GM18508 (cell line): ENCODE results near the gene ASXL1.
"Not testable (repeated sequence)": the region's sequence is repeated elsewhere in the genome, so short reads cannot be mapped to it uniquely, and the experiment has no call there.

Source experiments
- ATAC-seq: cut with Tn5 transposase; IDR thresholded peaks from one replicate; pipeline ENCODE4 v1.9.1; 2021; ENCODE audit warnings: moderate number of reproducible peaks; ENCODE audit not compliant: insufficient read depth, unreplicated experiment

ASXL1 gene

DNA sequence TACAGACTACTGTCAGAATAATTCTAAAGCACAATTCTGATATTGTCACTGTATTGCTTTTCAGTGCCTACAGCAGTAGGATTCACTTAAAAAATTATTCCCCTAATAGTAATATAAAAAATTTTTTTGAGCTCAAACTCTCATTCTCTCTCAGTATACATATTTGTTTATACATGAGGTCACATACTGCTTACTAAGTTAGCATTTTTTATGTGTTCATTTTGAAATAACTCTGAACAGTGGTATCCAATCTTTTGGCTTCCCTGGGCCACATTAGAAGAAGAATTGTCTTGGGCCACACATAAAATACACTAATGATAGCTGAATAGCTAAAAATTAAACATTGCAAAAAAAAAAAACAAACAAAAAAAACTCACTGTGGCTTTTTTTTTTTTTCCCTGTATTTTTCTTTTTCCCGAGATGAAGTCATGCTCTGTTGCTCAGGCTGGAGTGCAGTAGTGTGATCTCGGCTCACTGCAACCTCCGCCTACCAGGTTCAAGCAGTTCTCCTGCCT, 38.6 kb downstream of the ASXL1 start:
- ATAC-seq: no peak

DNA sequence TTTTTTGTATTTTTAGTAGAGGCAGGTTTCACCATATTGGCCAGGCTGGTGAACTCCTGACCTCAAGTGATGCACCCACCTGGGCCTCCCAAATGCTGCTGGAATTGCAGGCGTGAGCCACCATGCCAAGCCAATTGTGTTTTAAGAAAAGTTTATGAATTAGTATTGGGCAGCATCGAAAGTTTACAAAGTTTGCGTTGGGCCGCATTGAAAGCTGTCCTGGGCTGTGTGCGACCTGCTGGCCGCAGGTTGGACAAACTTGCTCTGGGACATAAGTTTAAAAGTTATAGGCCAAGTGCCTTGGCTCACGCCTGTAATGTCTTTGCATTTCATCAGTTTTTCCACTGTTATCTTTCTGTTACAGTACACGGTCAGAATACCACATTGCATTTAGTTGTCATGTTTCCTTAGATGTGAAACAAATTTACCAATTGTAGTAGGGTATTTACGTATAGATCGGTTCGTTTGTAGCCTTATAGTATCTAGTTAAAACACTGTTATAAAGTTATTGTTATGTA, 39.5 kb downstream of the ASXL1 start:
- ATAC-seq: no peak

DNA sequence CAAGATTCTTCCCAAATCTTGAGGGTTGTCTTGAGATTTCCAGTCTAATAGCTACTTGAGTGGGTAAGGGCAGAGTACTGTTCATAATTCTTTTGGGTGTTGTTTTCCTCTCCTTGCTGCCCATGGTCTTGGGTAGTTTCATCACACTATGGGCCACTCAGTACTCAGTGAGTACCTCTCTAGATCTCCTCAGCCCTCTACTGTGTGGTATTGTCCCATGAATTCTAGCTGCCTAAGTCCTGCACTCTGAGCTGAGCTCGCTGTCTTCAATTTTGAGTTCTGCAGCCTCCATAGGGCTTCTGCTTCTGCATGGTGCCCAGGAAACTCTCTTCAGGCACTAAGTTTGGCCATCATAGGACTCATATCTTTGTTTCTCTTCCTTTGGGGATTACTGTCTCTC, 42.3 kb downstream of the ASXL1 start:
- no peak for ATAC-seq

DNA sequence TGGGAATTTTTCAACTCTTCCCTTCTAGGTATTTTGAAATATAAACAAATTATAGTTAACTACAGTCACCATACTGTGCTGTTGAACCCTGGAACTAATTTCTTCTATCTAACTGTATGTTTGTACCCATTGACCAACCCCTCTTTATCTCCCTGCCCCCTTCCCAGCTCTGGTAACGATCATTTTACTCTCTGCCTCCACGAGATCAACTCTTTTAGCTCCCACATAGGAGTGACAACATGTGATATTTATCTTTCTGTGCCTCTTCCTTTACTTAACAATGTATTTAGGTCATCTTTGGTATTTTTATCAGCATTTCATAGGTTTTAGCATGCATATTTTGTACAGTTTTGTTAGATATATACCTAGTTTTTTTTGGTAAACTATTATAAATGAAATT, 45.9 kb downstream of the ASXL1 start:
- no peak for ATAC-seq

DNA sequence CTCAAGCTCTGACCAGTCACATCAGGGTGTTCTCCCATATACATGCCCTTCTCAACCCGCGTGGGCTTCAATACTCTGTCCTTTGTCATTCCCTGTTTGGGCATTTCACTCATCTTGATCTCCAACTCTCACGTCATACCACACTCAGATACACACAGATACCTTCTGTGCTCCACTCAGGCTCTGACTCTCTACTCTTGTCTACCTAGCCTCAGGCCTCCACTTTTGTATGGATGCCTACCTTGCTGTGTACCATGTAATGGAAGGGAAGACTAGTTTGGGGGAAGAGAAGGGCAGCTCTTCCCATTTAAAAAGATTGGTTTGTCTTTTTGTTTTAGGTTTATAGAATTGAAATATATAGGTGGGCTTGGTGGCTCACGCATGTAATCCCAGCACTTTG, 48.6 kb downstream of the ASXL1 start:
- ATAC-seq: no peak

DNA sequence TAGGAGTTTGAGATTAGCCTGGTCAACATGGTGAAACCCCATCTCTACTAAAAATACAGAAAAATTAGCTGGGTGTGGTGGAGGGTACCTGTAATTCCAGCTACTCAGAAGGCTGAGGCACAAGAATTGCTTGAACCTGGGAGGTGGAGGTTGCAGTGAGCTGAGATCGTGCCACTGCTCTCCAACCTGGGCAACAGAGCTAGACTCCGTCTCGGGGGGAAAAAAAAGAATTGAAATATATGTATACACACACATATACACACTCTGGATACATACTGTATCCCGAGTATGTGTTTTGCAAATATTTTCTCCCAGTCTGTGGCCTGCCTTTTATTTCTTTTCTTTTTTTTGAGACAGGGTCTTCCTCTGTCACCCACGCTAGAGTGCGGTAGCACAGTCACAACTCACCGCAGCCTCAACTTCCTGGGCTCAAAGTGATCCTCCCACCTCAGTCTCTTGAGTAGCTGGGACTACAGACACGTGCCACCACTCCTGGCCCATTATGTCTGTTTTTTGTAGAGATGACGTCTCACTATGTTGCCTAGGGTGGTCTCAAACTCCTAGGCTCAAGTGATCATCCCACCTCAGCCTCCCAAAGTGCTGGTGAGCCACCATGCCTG, 49.1 kb downstream of the ASXL1 start:
- not testable (repeated sequence) for ATAC-seq

DNA sequence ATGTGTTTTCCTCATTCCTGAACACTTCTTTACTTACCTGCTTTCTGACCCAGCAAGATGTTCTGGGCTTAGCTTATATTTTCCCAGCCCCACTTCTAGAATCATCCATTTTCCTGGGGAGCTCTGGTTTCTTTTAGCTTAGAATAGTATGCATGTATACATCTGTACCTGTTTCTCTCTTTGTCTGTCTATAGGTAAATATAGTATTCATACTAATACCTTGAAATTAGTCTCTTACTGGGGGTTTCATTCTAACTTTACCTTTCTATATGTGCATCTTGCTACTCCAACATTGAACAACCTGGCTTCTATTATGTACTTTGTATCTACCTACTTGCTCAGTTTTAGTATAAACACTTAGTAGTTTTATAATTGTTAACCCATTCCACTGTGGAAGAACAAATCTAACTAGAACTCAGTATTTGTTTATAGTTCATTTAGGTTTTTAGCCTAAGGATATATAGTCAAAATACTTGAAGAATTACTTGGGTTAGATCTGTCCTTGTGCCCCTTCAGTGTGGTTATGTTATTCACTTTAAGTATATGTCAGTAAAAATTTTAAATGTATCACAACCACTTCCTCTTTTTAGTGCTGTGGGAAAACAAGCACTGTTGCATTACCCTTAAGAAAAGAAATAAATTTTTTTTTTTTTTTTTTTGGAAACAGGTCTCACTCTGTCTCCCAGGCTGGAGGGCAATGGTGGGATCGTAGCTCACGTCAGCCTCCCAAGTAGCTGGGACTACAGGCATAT, 54.0 kb downstream of the ASXL1 start:
- ATAC-seq: no peak

DNA sequence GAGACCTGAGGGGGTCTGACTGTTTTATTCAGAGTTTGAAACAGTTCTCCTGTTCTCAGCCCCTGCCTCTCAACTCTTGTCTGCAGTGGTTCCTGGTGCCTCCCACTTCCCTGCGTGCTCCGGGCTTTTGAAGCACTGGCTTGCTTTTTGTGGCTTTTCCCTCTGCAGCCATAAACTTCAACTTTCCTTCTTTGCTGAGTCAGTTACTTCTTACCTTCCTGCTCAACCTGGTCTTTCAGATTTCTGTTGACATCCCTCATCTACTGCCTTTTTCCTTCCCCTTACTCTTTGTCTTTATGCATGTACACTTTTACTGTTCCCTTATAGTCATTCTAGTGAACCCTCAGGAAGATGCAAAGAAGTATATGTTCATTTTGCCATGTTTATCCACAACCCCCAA, 57.4 kb downstream of the ASXL1 start:
- ATAC-seq: no peak

DNA sequence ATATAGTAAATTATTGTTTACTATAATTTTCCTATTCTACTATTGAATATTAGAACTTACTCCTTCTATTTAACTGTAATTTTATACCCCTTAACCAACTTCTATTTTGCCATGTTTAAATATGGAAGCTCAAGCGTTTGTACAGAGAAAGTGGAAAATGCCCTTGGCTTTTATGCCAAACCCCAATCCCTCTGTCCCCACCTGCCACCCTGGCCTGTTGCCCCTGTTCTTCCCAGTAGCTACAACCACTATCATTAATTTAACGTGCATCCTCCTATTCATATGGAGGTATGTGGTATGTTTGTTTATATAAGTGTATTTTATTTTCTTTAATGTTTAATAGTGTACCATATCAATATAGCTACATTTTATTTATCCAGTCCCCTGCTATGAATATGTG, 58.1 kb downstream of the ASXL1 start:
- ATAC-seq: no peak

DNA sequence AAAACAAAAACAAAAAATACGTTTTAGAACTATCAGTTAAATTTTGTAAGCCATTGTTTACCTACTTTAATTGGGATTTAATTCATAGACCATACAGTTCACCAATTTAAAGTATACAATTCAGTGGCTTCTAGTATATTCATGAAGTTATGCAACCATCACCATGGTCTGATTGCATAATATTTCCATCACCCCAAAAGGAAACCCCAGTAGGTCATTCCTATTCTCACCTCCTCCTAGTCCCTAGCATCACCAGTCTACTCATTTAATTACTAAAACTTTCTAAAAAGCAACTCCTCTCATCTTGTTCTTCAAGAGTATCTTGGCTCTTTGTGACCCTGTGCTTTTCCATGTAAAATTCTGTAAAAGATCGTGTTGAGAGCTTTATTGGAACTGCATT, 60.2 kb downstream of the ASXL1 start:
- ATAC-seq: no peak

DNA sequence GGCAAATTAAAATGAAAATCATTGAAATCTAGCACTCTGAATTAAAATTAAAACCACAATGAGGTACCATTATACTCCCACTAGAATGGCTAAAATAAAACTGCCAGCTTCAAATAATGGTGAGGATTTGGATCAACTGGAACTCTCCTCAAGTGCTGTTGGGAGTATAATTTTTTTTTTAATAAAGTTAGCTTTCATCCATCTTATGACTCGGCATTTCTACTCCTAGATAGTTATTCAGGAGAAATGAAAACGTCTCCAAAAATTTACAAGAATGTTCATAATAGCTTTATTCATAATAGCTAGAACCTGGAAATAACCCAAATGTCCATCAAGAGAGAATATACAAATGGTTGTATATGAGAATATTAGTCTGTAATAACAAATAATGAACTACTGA, 63.2 kb downstream of the ASXL1 start:
- no peak for ATAC-seq

DNA sequence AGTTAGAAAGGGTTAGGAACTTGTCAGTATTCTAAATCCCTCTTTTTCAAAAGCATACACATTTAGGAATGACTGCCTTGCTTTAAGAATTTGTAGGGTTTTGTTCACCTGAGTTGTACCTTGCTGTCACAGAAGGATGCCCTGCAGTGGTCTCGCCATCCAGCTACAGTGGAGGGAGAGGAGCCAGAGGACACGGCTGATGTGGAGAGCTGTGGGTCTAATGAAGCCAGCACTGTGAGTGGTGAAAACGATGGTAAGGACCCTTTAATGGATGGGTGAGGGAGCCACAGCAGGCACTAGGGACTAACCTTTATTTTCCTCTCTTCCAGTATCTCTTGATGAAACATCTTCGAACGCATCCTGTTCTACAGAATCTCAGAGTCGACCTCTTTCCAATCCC, 69.9 kb downstream of the ASXL1 start:
- ATAC-seq: no peak

DNA sequence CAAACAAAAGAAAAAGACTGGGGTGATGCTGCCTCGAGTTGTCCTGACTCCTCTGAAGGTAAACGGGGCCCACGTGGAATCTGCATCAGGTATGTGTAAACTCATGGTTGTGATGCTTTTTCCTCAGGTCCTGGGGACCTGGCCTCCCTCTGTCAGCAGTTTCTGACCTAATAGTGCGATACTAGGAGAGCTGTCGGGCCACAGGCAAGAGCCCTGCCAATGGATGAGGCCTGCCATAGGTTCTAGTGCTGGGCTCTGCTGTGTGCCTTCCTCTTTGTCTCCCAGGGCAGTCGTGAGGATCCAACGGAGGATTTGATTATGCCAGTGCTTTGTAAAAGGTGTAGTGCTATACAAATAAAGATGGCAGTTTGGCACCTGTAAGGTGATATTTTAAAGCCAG, 71.2 kb downstream of the ASXL1 start:
- no peak for ATAC-seq

DNA sequence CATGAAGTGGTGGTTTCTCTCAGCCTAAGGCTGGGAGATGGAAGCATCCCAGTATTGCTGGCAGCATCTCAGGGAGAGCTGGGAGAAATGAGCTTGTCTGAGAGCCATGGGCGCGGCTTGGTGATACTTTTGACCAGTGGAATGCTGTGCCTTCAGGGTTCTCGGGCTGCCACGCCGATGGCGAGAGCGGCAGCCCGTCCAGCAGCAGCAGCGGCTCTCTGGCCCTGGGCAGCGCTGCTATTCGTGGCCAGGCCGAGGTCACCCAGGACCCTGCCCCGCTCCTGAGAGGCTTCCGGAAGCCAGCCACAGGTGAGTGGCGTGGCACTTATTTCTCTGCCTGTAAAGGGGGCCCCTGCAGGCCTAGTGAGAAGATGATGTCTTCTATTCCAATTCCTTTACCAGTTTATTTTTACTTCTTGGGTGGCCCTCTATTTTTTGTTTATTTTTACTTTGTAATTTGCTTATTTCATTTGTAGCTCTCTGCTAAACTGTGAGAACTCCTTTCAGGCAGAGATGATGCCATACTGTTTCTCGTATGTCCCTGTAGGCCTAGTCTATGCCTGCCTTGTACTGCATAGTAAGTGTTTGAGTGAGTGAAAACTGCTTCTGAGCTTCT, 71.7 kb downstream of the ASXL1 start:
- ATAC-seq: no peak

DNA sequence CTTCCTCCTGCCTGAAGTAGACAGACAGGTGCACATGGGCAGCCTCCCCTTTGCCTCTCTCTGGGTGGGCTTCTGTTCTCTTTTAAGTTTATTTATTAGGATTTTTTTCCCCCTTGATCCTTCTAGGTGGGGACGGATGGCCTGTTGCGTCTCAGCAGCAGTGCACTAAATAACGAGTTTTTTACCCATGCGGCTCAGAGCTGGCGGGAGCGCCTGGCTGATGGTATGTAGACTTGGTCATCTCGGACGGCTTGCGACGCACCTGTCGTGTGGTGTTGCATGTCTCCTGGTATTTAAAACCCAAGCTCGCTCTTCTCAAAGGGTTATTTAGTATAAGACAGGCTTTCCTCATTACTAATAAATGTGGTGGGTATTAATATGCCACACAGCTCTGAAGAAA, 73.3 kb downstream of the ASXL1 start:
- no peak for ATAC-seq

DNA sequence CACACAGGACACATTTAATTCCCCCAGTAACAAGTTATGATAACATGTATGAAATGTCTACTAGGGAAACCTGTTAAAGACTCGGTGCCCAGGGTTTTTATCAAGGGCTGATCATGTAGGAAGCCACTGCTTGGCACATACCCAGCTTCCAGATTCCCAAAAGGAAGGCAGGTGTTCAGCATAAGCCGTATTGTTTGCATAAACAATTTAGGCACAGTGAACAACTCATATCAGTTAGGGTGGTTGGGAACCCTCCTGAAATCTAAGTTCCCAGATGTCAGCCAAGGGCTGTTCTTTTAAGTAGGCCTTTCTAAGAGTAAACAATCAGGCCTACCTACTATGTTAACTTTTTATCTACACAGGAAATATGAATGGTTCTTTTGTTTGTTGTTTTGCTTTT, 74.1 kb downstream of the ASXL1 start:
- ATAC-seq: no peak

DNA sequence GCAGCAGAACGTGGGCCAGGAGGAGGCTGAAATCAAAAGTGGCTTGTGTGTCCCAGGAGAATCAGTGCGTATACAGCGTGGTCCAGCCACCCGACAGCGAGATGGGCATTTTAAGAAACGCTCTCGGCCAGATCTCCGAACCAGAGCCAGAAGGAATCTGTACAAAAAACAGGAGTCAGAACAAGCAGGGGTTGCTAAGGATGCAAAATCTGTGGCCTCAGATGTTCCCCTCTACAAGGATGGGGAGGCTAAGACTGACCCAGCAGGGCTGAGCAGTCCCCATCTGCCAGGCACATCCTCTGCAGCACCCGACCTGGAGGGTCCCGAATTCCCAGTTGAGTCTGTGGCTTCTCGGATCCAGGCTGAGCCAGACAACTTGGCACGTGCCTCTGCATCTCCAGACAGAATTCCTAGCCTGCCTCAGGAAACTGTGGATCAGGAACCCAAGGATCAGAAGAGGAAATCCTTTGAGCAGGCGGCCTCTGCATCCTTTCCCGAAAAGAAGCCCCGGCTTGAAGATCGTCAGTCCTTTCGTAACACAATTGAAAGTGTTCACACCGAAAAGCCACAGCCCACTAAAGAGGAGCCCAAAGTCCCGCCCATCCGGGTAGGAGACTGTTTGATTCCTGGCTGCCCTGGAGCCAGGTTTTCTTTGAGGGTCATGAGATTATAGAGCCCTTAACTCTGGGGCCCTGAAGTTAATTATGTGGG, 75.3 kb downstream of the ASXL1 start:
- ATAC-seq: no peak

DNA sequence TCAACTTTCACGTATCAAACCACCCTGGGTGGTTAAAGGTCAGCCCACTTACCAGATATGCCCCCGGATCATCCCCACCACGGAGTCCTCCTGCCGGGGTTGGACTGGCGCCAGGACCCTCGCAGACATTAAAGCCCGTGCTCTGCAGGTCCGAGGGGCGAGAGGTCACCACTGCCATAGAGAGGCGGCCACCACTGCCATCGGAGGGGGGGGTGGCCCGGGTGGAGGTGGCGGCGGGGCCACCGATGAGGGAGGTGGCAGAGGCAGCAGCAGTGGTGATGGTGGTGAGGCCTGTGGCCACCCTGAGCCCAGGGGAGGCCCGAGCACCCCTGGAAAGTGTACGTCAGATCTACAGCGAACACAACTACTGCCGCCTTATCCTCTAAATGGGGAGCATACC, 76.3 kb downstream of the ASXL1 start:
- ATAC-seq: no peak

DNA sequence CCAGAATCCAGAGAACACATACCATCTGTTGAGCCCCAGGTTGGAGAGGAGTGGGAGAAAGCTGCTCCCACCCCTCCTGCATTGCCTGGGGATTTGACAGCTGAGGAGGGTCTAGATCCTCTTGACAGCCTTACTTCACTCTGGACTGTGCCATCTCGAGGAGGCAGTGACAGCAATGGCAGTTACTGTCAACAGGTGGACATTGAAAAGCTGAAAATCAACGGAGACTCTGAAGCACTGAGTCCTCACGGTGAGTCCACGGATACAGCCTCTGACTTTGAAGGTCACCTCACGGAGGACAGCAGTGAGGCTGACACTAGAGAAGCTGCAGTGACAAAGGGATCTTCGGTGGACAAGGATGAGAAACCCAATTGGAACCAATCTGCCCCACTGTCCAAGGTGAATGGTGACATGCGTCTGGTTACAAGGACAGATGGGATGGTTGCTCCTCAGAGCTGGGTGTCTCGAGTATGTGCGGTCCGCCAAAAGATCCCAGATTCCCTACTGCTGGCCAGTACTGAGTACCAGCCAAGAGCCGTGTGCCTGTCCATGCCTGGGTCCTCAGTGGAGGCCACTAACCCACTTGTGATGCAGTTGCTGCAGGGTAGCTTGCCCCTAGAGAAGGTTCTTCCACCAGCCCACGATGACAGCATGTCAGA, 77.4 kb downstream of the ASXL1 start:
- ATAC-seq: no peak

DNA sequence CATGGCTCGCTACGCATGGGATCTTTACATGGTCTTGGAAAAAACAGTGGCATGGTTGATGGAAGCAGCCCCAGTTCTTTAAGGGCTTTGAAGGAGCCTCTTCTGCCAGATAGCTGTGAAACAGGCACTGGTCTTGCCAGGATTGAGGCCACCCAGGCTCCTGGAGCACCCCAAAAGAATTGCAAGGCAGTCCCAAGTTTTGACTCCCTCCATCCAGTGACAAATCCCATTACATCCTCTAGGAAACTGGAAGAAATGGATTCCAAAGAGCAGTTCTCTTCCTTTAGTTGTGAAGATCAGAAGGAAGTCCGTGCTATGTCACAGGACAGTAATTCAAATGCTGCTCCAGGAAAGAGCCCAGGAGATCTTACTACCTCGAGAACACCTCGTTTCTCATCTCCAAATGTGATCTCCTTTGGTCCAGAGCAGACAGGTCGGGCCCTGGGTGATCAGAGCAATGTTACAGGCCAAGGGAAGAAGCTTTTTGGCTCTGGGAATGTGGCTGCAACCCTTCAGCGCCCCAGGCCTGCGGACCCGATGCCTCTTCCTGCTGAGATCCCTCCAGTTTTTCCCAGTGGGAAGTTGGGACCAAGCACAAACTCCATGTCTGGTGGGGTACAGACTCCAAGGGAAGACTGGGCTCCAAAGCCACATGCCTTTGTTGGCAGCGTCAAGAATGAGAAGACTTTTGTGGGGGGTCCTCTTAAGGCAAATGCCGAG, 78.2 kb downstream of the ASXL1 start:
- no peak for ATAC-seq
